ENCODE results near the gene PTPRN2.
"Not testable (repeated sequence)": the region's sequence is repeated elsewhere in the genome, so short reads cannot be mapped to it uniquely, and the experiment has no call there.

- TF ChIP-seq CTCF (IDR thresholded peaks at IDR 0.05; ENCODE audit: low read depth, low read length); POLR2A (IDR thresholded peaks at IDR 0.05; ENCODE audit: extremely low read depth, insufficient read length); MYC (IDR thresholded peaks at IDR 0.05; ENCODE audit: low read depth, low read length): not testable (repeated sequence)
Observed at GRCh38 chr7:157697287-157697686, 890.3 kb downstream of the PTPRN2 start.
